Measurements from ENCODE around the gene FGF5.
"Not testable (repeated sequence)": the region's sequence is repeated elsewhere in the genome, so short reads cannot be mapped to it uniquely, and the experiment has no call there.

GRCh38 chr4:80247484-80247883 is 19.0 kb upstream of the FGF5 start:
- TF ChIP-seq CTCF (IDR thresholded peaks at IDR 0.05); POLR2AphosphoS5 (IDR thresholded peaks at IDR 0.05); EP300 (IDR thresholded peaks at IDR 0.05; ENCODE audit: low read depth); POLR2A (IDR thresholded peaks at IDR 0.05): not testable (repeated sequence)

All from transverse colon (tissue), 4 donors.